H1 (cell line): Measurements from ENCODE around the gene CACFD1. TPM values are rescaled to one million over a fixed set of nuclear protein-coding genes. Genes with fewer than 3 reads are reported as not detected.

ENCODE experiments used
- CTCF ChIA-PET: fragments of 300-600 bp; sonication (Branson Sonifier 250); formaldehyde crosslinking; loops from one replicate; lab custom pipeline; 2021; ENCODE audit not compliant: partially characterized antibody; lab: Charles Lee
- POLR2A ChIA-PET: fragments of 300-600 bp; sonication (Branson Sonifier 250); formaldehyde crosslinking; loops from one replicate; lab custom pipeline; 2021; ENCODE audit warnings: inconsistent platforms; ENCODE audit not compliant: partially characterized antibody; lab: Charles Lee
- DNase-seq, 2 experiments: peaks; one replicate each; pipeline versions ENCODE4 v3.0.0 to v3.0.0-alpha.2; 2010 to 2022; ENCODE audit warnings: low spot score in 2 of 2, low read depth in 1 of 2, mixed read lengths in 1 of 2
- FAIRE-seq: peaks from 2 replicates; lab custom pipeline; 2011; peaks lifted over from hg19 to GRCh38; lab: Jason Lieb, UNC
- H2AFZ ChIP-seq: 2 replicates; pipeline ENCODE4 v1.8.1; 2012; ENCODE audit warnings: low read length, inconsistent platforms
- H2AK5ac ChIP-seq: 2 replicates; pipeline ENCODE4 v1.6.1; 2013; ENCODE audit warnings: low read depth, low read length
- H2BK120ac ChIP-seq: replicated peaks from 2 replicates; pipeline ENCODE3; 2013; ENCODE audit warnings: low read depth, low read length, inconsistent platforms
- H2BK12ac ChIP-seq: 2 replicates; pipeline ENCODE4 v1.6.1; 2013; ENCODE audit warnings: low read depth, low read length
- H2BK15ac ChIP-seq: 2 replicates; pipeline ENCODE4 v1.6.1; 2013; ENCODE audit warnings: low read length
- H2BK20ac ChIP-seq: 2 replicates; pipeline ENCODE4 v1.6.1; 2013; ENCODE audit warnings: low read length
- H2BK5ac ChIP-seq: 2 replicates; pipeline ENCODE4 v1.6.1; 2013; ENCODE audit warnings: low read depth, low read length
- H3K14ac ChIP-seq: 2 replicates; pipeline ENCODE4 v1.6.1; 2013; ENCODE audit warnings: inconsistent platforms; ENCODE audit not compliant: insufficient read length
- H3K18ac ChIP-seq: 2 replicates; pipeline ENCODE4 v1.6.1; 2013; ENCODE audit warnings: low read length; ENCODE audit errors: extremely low read depth
- H3K23ac ChIP-seq: 2 replicates; pipeline ENCODE4 v1.6.1; 2013; ENCODE audit warnings: inconsistent platforms; ENCODE audit not compliant: insufficient read length
- H3K23me2 ChIP-seq: 2 replicates; pipeline ENCODE4 v1.6.1; 2013; ENCODE audit warnings: low read depth, low read length
- H3K27ac ChIP-seq: 2 replicates; pipeline ENCODE4 v1.6.1; 2011; ENCODE audit warnings: low read depth, low read length, inconsistent platforms
- H3K27me3 ChIP-seq, 4 experiments: replicated peaks in 1 of 4; 1 replicate in 1 of 4; 2 replicates in 3 of 4; pipeline versions ENCODE4 v1.6.1 to v1.8.1; 2011 to 2013; ENCODE audit warnings: low read length in 3 of 4, mild to moderate bottlenecking in 3 of 4, inconsistent platforms in 2 of 4, mixed read lengths in 2 of 4, moderate library complexity in 1 of 4; ENCODE audit not compliant: control insufficient read depth in 3 of 4, insufficient read depth in 3 of 4; ENCODE audit errors: extremely low read depth in 1 of 4
- H3K36me3 ChIP-seq, 4 experiments: 2 replicates each; pipeline versions ENCODE4 v1.6.1 to v1.8.1; 2011 to 2013; ENCODE audit warnings: mild to moderate bottlenecking in 4 of 4, low read length in 3 of 4, moderate library complexity in 2 of 4, control low read depth in 1 of 4, inconsistent platforms in 1 of 4; ENCODE audit not compliant: insufficient read depth in 4 of 4, control insufficient read depth in 2 of 4
- H3K4ac ChIP-seq: replicated peaks from 2 replicates; pipeline ENCODE3; 2013; ENCODE audit warnings: low read length, low read depth, mixed read lengths, inconsistent platforms; ENCODE audit not compliant: insufficient read length
- H3K4me1 ChIP-seq, 4 experiments: replicated peaks in 1 of 4; 1 replicate in 1 of 4; 2 replicates in 3 of 4; pipeline versions ENCODE4 v1.6.1 to v1.8.1; 2011 to 2013; ENCODE audit warnings: low read length in 3 of 4, inconsistent platforms in 2 of 4, mixed read lengths in 1 of 4; ENCODE audit not compliant: insufficient read depth in 4 of 4, control insufficient read depth in 3 of 4
- H3K4me2 ChIP-seq, 2 experiments: 2 replicates each; pipeline versions ENCODE4 v1.6.1 to v1.8.1; 2011 to 2013; ENCODE audit warnings: low read depth in 2 of 2, low read length in 2 of 2, control low read depth in 1 of 2, inconsistent platforms in 1 of 2, mild to moderate bottlenecking in 1 of 2; ENCODE audit not compliant: insufficient read depth in 1 of 2
- H3K4me3 ChIP-seq, 4 experiments: fragments of 200-600, 300-600 bp in 1 of 4; sonication (generic), shearing (Covaris generic), sonication (Bioruptor Twin) in 1 of 4; 2 replicates each; pipeline versions ENCODE4 v1.5.1 to v1.8.1; 2011 to 2016; ENCODE audit warnings: low read length in 4 of 4, low read depth in 3 of 4, control low read depth in 2 of 4, inconsistent platforms in 2 of 4, mild to moderate bottlenecking in 2 of 4, mixed read lengths in 1 of 4, moderate library complexity in 1 of 4; ENCODE audit not compliant: insufficient read depth in 2 of 4; ENCODE audit errors: extremely low read depth in 1 of 4
- H3K56ac ChIP-seq: replicated peaks from 2 replicates; pipeline ENCODE3; 2013; ENCODE audit warnings: low read depth, mild to moderate bottlenecking, mixed read lengths, low read length, inconsistent platforms; ENCODE audit not compliant: insufficient read length
- H3K79me1 ChIP-seq: 2 replicates; pipeline ENCODE4 v1.6.1; 2013; ENCODE audit warnings: low read depth, low read length, control low read depth
- H3K79me2 ChIP-seq, 2 experiments: 2 replicates each; pipeline versions ENCODE4 v1.6.1 to v1.8.1; 2012 to 2013; ENCODE audit warnings: low read length in 2 of 2, mild to moderate bottlenecking in 2 of 2, inconsistent platforms in 1 of 2; ENCODE audit not compliant: insufficient read depth in 2 of 2, control insufficient read depth in 1 of 2
- H3K9ac ChIP-seq, 4 experiments: replicated peaks in 1 of 4; 1 replicate in 1 of 4; 2 replicates in 3 of 4; pipeline versions ENCODE4 v1.6.1 to v1.8.1; 2011 to 2013; ENCODE audit warnings: low read depth in 3 of 4, low read length in 3 of 4, control low read depth in 2 of 4, mild to moderate bottlenecking in 2 of 4, moderate library complexity in 2 of 4, inconsistent platforms in 1 of 4; ENCODE audit errors: extremely low read depth in 1 of 4
- H3K9me3 ChIP-seq, 2 experiments: 2 replicates each; pipeline versions ENCODE4 v1.6.1 to v1.8.1; 2012 to 2013; ENCODE audit warnings: mild to moderate bottlenecking in 2 of 2, moderate library complexity in 2 of 2, control low read depth in 1 of 2, inconsistent platforms in 1 of 2, low read depth in 1 of 2, low read length in 1 of 2, mixed read lengths in 1 of 2; ENCODE audit not compliant: insufficient read depth in 2 of 2
- H4K20me1 ChIP-seq, 2 experiments: replicated peaks in 1 of 2; 2 replicates each; pipeline versions ENCODE3 to v1.8.1; 2011 to 2013; ENCODE audit warnings: inconsistent platforms in 2 of 2, low read length in 2 of 2, mild to moderate bottlenecking in 1 of 2; ENCODE audit not compliant: insufficient read depth in 2 of 2, control insufficient read depth in 1 of 2
- H4K5ac ChIP-seq: 2 replicates; pipeline ENCODE4 v1.6.1; 2013; ENCODE audit warnings: low read length, low read depth, mixed read lengths, inconsistent platforms; ENCODE audit not compliant: insufficient read length
- H4K8ac ChIP-seq: 2 replicates; pipeline ENCODE4 v1.8.0; 2013; ENCODE audit warnings: mild to moderate bottlenecking, moderate library complexity, low read length, inconsistent platforms; ENCODE audit not compliant: insufficient read depth; ENCODE audit errors: extremely low read depth
- H4K91ac ChIP-seq: replicated peaks from 2 replicates; pipeline ENCODE3; 2013; ENCODE audit warnings: low read length, mixed read lengths, inconsistent platforms; ENCODE audit not compliant: insufficient read length
- POLR2AphosphoS5 ChIP-seq: IDR thresholded peaks from 2 replicates; pipeline ENCODE4 v1.6.1; 2011; ENCODE audit warnings: low read depth, low read length
- POU5F1 ChIP-seq: IDR thresholded peaks from 2 replicates; pipeline ENCODE4 v1.6.1; 2011; ENCODE audit warnings: low read depth, mild to moderate bottlenecking, low read length, moderate library complexity
- WGBS, 2 experiments: shearing (Covaris generic) in 1 of 2; methylation state at CpG; one replicate each; pipeline versions ENCODE4 v1.1.6 to v1.1.7; 2013 to 2015; ENCODE audit warnings: low lambda C conversion rate in 2 of 2, mixed read lengths in 2 of 2, inconsistent platforms in 1 of 2, low coverage in 1 of 2, missing lambda C conversion rate in 1 of 2; ENCODE audit not compliant: insufficient replicate concordance in 2 of 2, insufficient coverage in 1 of 2, insufficient read length in 1 of 2; ENCODE audit errors: extremely low coverage in 1 of 2, missing lambda C conversion rate in 1 of 2; 5-methylcytosine and 5-hydroxymethylcytosine counted together
- polyA plus RNA-seq, 7 experiments: library from polyadenylated mRNA; depleted of rRNA in 3 of 7; stranded (reverse) in 5 of 7; unstranded in 2 of 7; fragments of >200 nt in 5 of 7; fragments of 200-250 nt in 2 of 7; gene quantifications; 1 replicate in 5 of 7; 2 replicates in 1 of 7; 4 replicates in 1 of 7; pipeline versions ENCODE4 v1.2.1 to v1.2.3, GENCODE V29; 2011 to 2013; ENCODE audit warnings: missing spikeins in 2 of 7, mixed read lengths in 2 of 7
- total RNA-seq: library from RNA; stranded (reverse); fragmentation: NEBNext Ultra II Directional; extraction: Animal tissue kit (Norgen Biotek cat#: 25700); gene quantifications from 2 replicates; pipeline ENCODE4 v1.2.1, GENCODE V29; 2021

The CACFD1 gene
- total and polyA plus RNA-seq, 2 of the 8 experiments (the other 6 are each of a cell fraction or from before 2014, with no cell fraction given): 13.4 to 15.5 TPM

DNA sequence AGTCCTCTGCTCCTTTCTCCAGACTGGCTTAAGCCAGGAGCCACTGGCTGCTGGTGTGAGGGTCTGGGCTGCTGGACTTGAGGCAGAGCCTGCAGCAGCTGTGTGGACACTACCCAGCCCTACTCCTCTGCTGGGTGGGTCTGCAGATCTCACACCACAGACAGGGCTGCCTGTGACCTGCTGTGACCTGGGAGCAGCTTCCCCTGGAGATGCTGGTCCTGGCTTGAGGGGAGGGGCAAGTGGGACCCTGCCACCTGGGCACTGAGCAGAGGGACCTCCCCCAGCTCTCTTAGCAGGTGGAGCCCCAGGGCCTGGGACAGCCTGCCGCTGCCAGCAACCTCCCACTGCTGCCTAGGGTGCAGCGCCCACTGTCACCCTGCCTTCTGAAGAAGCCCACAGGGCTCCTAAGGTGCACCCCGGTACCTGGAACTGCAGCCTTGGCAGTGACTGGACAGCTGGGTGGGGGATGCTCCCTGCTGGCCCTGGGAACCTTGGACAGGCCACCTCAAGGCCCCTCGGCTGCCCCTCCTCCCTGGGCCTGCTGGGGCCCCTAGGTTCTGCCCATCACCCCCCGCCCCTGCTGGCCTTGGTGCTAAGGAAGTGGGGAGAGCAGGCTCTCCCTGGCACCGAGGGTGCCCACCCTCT lies 9.1 kb downstream of the CACFD1 start:
- no peaks in the 10 kb centered on the region for H3K9me3 ChIP-seq
- no peak for FAIRE-seq
- TF ChIP-seq POLR2AphosphoS5: 0 out of 2 replicates have a peak, but pooled peaks have one; percentile 18
- TF ChIP-seq POU5F1: no peak
- TF ChIP-seq, all 59 proteins: peak for 1
- H3K4me1 ChIP-seq: no peaks in the 10 kb centered on the region; a peak in 2 of 7 replicates
- H3K9ac ChIP-seq: no peak overlapping the region
- no peak overlapping the region for H4K91ac ChIP-seq
- no peak overlapping the region for H3K4me2 ChIP-seq
- peak overlapping the region; percentile 77 for H4K8ac ChIP-seq
- H3K27ac ChIP-seq: no peak overlapping the region
- H3K18ac ChIP-seq: no peak overlapping the region
- H4K20me1 ChIP-seq: peaks cover 1 to 22% of the 10 kb centered on the region in 2 experiments
- no peaks in the 10 kb centered on the region for H3K27me3 ChIP-seq
- no peak overlapping the region for H3K4me3 ChIP-seq
- H2BK12ac ChIP-seq: no peak overlapping the region
- no peak overlapping the region for H3K56ac ChIP-seq
- DNase-seq: no peak
- no peak overlapping the region for H4K5ac ChIP-seq
- no peak overlapping the region for H2BK5ac ChIP-seq
- no peak overlapping the region for H2AK5ac ChIP-seq
- no peak overlapping the region for H3K4ac ChIP-seq
- H2AFZ ChIP-seq: no peak overlapping the region
- H3K23me2 ChIP-seq: no peaks in the 10 kb centered on the region
- H3K23ac ChIP-seq: no peak overlapping the region
- H2BK15ac ChIP-seq: no peak overlapping the region
- no peaks in the 10 kb centered on the region for H3K79me2 ChIP-seq
- no peak overlapping the region for H2BK120ac ChIP-seq
- H3K14ac ChIP-seq: no peak overlapping the region
- H3K36me3 ChIP-seq: peaks cover 0 to 10% (median 0%) of the 10 kb centered on the region in 4 experiments; a peak in 2 of 8 replicates
- 90% methylated on average over 5 of the region's 6 CpGs; no CpG with 5 or more reads in 1 of the 2 experiments for WGBS, 2 experiments
- H3K79me1 ChIP-seq: no peaks in the 10 kb centered on the region; the same call in 1 of the 2 replicates
- no peak overlapping the region for H2BK20ac ChIP-seq
- ChIA-PET POLR2A (interaction anchor here (0.7 to 3.5 kb wide), 14 partner anchors 8 to 123 kb away, joined by 3 to 19 read pairs (median 4); partner anchors contain the start of genes CACFD1, MED22, RPL7A and SLC2A6), CTCF (interaction anchor here (0.7 to 2.4 kb wide), 10 partner anchors 8 to 112 kb away, joined by 3 to 17 read pairs (median 4); partner anchors contain the start of gene SLC2A6)
